WTC11 (cell line): Measurements from ENCODE around the gene PPIB. TPM values are rescaled to one million over a fixed set of nuclear protein-coding genes. Genes with fewer than 3 reads are reported as not detected.

Experiments used
- ATAC-seq: fragments of 200-7000 bp; cut with Tn5 transposase; 2 replicates; pipeline ENCODE4 v1.10.0; 2021; ENCODE audit warnings: mild to moderate bottlenecking, moderate library complexity
- CTCF ChIA-PET: fragments of 300-600 bp; sonication (Branson Sonifier 250); formaldehyde crosslinking; loops from one replicate; lab custom pipeline; 2021; ENCODE audit warnings: antibody characterized with exemption; lab: Charles Lee
- POLR2A ChIA-PET: fragments of 350-600 bp; sonication (Branson Sonifier 250); formaldehyde crosslinking; loops from one replicate; lab custom pipeline; 2021; ENCODE audit warnings: antibody characterized with exemption; lab: Charles Lee
- DNase-seq: peaks from one replicate; pipeline ENCODE4 v3.0.0; 2021; ENCODE audit warnings: low spot score
- H3K27ac Mint-ChIP-seq: 2 replicates; pipeline ENCODE4 v1.8.0; 2021; ENCODE audit warnings: mixed read lengths
- H3K27me3 Mint-ChIP-seq: 2 replicates; pipeline ENCODE4 v1.8.0; 2021; ENCODE audit warnings: low read depth, mild to moderate bottlenecking, moderate library complexity, mixed read lengths
- H3K36me3 Mint-ChIP-seq: 2 replicates; pipeline ENCODE4 v1.8.0; 2021; ENCODE audit warnings: mixed read lengths
- H3K4me1 Mint-ChIP-seq: 2 replicates; pipeline ENCODE4 v1.8.0; 2022; ENCODE audit warnings: mixed read lengths
- H3K4me3 Mint-ChIP-seq: 2 replicates; pipeline ENCODE4 v1.8.0; 2021; ENCODE audit warnings: mild to moderate bottlenecking, moderate library complexity, mixed read lengths
- H3K9me3 Mint-ChIP-seq: 2 replicates; pipeline ENCODE4 v1.8.0; 2021; ENCODE audit warnings: mixed read lengths
- CDX4 ChIP-seq: fragments of 250-450 bp; sonication (Bioruptor Pico); IDR thresholded peaks from 2 replicates; pipeline ENCODE4 v1.9.0; 2021; ENCODE audit warnings: moderate library complexity, mild to moderate bottlenecking, inconsistent platforms, borderline replicate concordance
- FOXP1 ChIP-seq: sonication (generic); formaldehyde crosslinking; IDR thresholded peaks from 2 replicates; pipeline ENCODE4 v1.8.0; 2022; ENCODE audit warnings: missing genetic modification reagents, mild to moderate bottlenecking, moderate library complexity, borderline replicate concordance
- JAZF1 ChIP-seq: fragments of 250-450 bp; sonication (Bioruptor Pico); IDR thresholded peaks from 2 replicates; pipeline ENCODE4 v1.9.0; 2021; ENCODE audit warnings: moderate library complexity, mild to moderate bottlenecking, inconsistent platforms
- MLX ChIP-seq: sonication (generic); formaldehyde crosslinking; IDR thresholded peaks from 2 replicates; pipeline ENCODE4 v1.8.1; 2023; ENCODE audit warnings: mild to moderate bottlenecking, missing genetic modification reagents, moderate library complexity
- NFE2L1 ChIP-seq: sonication (generic); formaldehyde crosslinking; IDR thresholded peaks from 2 replicates; pipeline ENCODE4 v1.8.1; 2023; ENCODE audit warnings: missing genetic modification reagents
- RORB ChIP-seq: fragments of 250-450 bp; sonication (Bioruptor Pico); IDR thresholded peaks from 2 replicates; pipeline ENCODE4 v1.9.0; 2021; ENCODE audit warnings: mild to moderate bottlenecking
- SOX15 ChIP-seq: fragments of 250-450 bp; sonication (Bioruptor Pico); IDR thresholded peaks from 2 replicates; pipeline ENCODE4 v1.9.0; 2021; ENCODE audit warnings: mild to moderate bottlenecking
- ZNF121 ChIP-seq: sonication (generic); formaldehyde crosslinking; IDR thresholded peaks from 2 replicates; pipeline ENCODE4 v1.8.0; 2023; ENCODE audit warnings: missing genetic modification reagents
- ZNF138 ChIP-seq: sonication (generic); formaldehyde crosslinking; conservative IDR thresholded peaks from 2 replicates; pipeline ENCODE4 v1.8.1; 2022; ENCODE audit warnings: mild to moderate bottlenecking, moderate library complexity, missing genetic modification reagents
- ZNF219 ChIP-seq: sonication (generic); formaldehyde crosslinking; IDR thresholded peaks from 2 replicates; pipeline ENCODE4 v1.8.0; 2023; ENCODE audit warnings: missing genetic modification reagents, mild to moderate bottlenecking, borderline replicate concordance
- ZNF281 ChIP-seq: sonication (generic); formaldehyde crosslinking; IDR thresholded peaks from 2 replicates; pipeline ENCODE4 v1.8.0; 2023; ENCODE audit warnings: mild to moderate bottlenecking, missing genetic modification reagents
- ZNF416 ChIP-seq: fragments of 250-450 bp; sonication (Bioruptor Pico); IDR thresholded peaks from 2 replicates; pipeline ENCODE4 v1.9.0; 2021; ENCODE audit warnings: mild to moderate bottlenecking, inconsistent platforms
- ZNF671 ChIP-seq: fragments of 250-450 bp; sonication (Bioruptor Pico); IDR thresholded peaks from 2 replicates; pipeline ENCODE4 v1.8.0; 2021; ENCODE audit warnings: mild to moderate bottlenecking
- total RNA-seq: library from RNA; stranded (reverse); gene quantifications from 3 replicates; pipeline ENCODE4 v1.2.3, GENCODE V29; 2021
- TF ChIP-seq, protein P1 (sequence below): sonication (generic); formaldehyde crosslinking; IDR thresholded peaks from 2 replicates; pipeline ENCODE4 v1.8.1; 2023; ENCODE audit warnings: mild to moderate bottlenecking, missing genetic modification reagents
- TF ChIP-seq, protein P2 (sequence below): sonication (generic); formaldehyde crosslinking; IDR thresholded peaks from 2 replicates; pipeline ENCODE4 v1.8.0; 2023; ENCODE audit warnings: missing genetic modification reagents
- TF ChIP-seq, protein P3 (sequence below): sonication (generic); formaldehyde crosslinking; IDR thresholded peaks from 2 replicates; pipeline ENCODE4 v1.8.0; 2022; ENCODE audit warnings: mild to moderate bottlenecking, missing genetic modification reagents

PPIB gene
- total RNA-seq, 1 experiment from 2014 or later, result 485 TPM

- Mint-ChIP-seq H3K27ac (peak overlapping the region; percentile 92), H3K4me3 (peak overlapping the region; percentile 84), H3K9me3 (no peaks in the 10 kb centered on the region), H3K4me1 (peaks cover 33% of the 10 kb centered on the region), H3K36me3 (peaks cover 39% of the 10 kb centered on the region), H3K27me3 (no peaks in the 10 kb centered on the region)
- CTCF ChIA-PET, result interaction anchor here (1.7 to 3.8 kb wide), 2 partner anchors 8 to 520 kb away, joined by 10 to 45 read pairs; no protein-coding TSS in a partner anchor
- POLR2A ChIA-PET, result interaction anchor here (1.2 to 2.9 kb wide), 2 partner anchors 8 to 9 kb away, joined by 3 to 9 read pairs; no protein-coding TSS in a partner anchor
- no peak for DNase-seq
- TF ChIP-seq ZNF281 (no peak), ZNF121 (CRISPR knock-in tag) (0 out of 2 replicates have a peak, but pooled peaks have one; percentile 29), ZNF671 (no peak)
- TF ChIP-seq, protein P1, sequence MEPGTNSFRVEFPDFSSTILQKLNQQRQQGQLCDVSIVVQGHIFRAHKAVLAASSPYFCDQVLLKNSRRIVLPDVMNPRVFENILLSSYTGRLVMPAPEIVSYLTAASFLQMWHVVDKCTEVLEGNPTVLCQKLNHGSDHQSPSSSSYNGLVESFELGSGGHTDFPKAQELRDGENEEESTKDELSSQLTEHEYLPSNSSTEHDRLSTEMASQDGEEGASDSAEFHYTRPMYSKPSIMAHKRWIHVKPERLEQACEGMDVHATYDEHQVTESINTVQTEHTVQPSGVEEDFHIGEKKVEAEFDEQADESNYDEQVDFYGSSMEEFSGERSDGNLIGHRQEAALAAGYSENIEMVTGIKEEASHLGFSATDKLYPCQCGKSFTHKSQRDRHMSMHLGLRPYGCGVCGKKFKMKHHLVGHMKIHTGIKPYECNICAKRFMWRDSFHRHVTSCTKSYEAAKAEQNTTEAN (CRISPR knock-in tag), result 0 out of 2 replicates have a peak, but pooled peaks have one; percentile 30
- ATAC-seq, result no peak
Measured at GRCh38 chr15:64161688-64162477, 939 bp downstream of the PPIB start.

DNA sequence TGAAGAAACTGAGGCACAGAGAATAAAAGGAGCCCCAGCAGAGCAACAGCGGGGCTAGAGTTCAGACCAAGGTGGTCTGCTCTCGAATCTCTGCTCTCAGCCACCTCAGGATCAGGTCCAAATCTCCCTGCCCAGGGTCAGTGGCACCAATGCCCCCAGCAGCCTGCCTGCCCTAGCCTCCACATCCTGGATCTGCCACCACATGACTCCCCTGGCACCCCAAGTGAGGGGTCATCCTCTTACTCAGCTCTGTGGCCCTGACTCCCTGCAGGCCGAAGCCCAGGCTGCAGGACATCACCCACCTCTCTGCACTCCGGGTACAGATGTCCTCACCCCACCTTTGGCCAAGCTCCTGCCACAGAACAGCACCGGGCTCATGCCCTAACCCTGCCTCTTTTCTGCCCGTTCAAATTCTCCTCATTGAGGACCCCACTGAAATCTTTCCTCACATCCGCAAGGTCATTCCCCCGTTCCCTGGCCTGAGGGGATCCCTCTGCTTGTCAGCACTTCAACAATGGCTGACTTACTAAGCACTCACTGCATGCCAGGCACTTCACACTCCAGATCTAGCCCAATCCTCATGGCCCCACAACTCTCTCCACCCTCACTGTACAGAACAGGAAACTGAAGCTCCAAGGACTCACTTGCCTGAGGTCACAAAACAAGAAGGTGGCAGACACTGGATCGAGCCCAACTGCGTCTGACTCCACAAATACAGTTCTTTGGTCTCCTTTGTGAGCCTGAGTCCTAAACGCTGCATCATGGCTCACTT, 4.3 kb downstream of the PPIB start:
- H3K4me1 Mint-ChIP-seq, result peaks cover 10% of the 10 kb centered on the region
- TF ChIP-seq, protein P2, sequence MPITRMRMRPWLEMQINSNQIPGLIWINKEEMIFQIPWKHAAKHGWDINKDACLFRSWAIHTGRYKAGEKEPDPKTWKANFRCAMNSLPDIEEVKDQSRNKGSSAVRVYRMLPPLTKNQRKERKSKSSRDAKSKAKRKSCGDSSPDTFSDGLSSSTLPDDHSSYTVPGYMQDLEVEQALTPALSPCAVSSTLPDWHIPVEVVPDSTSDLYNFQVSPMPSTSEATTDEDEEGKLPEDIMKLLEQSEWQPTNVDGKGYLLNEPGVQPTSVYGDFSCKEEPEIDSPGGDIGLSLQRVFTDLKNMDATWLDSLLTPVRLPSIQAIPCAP (CRISPR knock-in tag), result no peak
- TF ChIP-seq RORB (no peak), NFE2L1 (CRISPR knock-in tag) (no peak), ZNF138 (CRISPR knock-in tag) (no peak), JAZF1 (CRISPR knock-in tag) (no peak), FOXP1 (no peak), ZNF281 (no peak), ZNF416 (CRISPR knock-in tag) (no peak), ZNF219 (CRISPR knock-in tag) (no peak), CDX4 (CRISPR knock-in tag) (no peak), SOX15 (CRISPR knock-in tag) (no peak), MLX (no peak)
- TF ChIP-seq, protein P3, sequence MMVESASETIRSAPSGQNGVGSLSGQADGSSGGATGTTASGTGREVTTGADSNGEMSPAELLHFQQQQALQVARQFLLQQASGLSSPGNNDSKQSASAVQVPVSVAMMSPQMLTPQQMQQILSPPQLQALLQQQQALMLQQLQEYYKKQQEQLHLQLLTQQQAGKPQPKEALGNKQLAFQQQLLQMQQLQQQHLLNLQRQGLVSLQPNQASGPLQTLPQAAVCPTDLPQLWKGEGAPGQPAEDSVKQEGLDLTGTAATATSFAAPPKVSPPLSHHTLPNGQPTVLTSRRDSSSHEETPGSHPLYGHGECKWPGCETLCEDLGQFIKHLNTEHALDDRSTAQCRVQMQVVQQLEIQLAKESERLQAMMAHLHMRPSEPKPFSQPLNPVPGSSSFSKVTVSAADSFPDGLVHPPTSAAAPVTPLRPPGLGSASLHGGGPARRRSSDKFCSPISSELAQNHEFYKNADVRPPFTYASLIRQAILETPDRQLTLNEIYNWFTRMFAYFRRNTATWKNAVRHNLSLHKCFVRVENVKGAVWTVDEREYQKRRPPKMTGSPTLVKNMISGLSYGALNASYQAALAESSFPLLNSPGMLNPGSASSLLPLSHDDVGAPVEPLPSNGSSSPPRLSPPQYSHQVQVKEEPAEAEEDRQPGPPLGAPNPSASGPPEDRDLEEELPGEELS, result no peak
- TF ChIP-seq, all 79 proteins: peak for 0
- Mint-ChIP-seq H3K36me3 (peaks cover 57% of the 10 kb centered on the region), H3K27me3 (peaks cover under 1% of the 10 kb centered on the region), H3K4me3 (no peak overlapping the region), H3K27ac (peak overlapping the region; percentile 24), H3K9me3 (no peaks in the 10 kb centered on the region)
- no peak for ATAC-seq
- ChIA-PET POLR2A (no interaction called here), CTCF (no interaction called here)
- no peak for DNase-seq
